ENCODE data around the gene KIZ.

KIZ gene

DNA sequence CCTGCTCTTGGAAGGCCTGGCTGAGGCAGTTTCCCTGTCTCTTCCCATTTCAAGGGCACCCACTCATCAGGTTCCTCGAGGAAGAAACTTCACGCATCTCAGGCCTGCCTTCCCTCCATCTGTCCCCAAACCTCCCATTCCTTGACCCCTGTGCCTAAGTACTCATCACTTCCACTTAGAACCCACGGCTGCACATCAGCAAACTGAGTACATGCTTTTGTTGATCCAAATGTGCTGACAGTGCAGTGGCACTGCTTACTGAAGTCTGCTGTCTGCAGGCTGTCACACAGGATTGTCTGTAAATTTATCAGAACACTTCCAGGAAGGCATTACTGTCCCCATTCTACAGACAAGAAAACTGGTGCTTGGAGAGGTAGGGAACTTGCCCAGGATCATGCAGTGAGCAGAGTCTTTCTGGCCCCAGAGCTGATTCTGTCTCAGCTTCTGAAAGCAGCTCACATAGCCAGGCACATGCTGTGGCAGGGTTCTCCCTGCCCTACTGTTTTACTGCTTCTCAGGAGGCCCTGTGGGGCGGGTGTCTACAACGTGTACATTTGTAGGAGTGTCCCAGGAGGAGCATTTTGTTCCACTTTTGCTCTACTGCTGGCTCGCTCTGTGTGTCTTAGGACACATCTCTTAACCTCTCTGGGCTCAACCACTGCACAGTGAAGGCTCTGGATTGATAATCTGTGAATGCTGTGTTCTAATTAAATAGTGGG, 113.1 kb downstream of the KIZ start:
- no peak for TF ChIP-seq POLR2AphosphoS5 (IDR thresholded peaks at IDR 0.05; ENCODE audit: low read depth, low read length)
- TF ChIP-seq FOXP2 (optimal IDR thresholded peaks at IDR 0.05; ENCODE audit: borderline replicate concordance, extremely low read depth, extremely low read length, insufficient read depth): no peak
- TF ChIP-seq SIN3A (IDR thresholded peaks at IDR 0.05; ENCODE audit: borderline replicate concordance, insufficient read depth, low read length): no peak
- no peak for TF ChIP-seq REST (IDR thresholded peaks at IDR 0.05; ENCODE audit: insufficient read depth in 1 of 2, low read depth in 2 of 2, low read length in 2 of 2)
- no peak for TF ChIP-seq TAF1 (IDR thresholded peaks at IDR 0.05; ENCODE audit: borderline replicate concordance, insufficient read depth, low read length)

GRCh38 chr20:21240394-21240793, 114.5 kb downstream of the KIZ start:
- TF ChIP-seq REST (IDR thresholded peaks at IDR 0.05; ENCODE audit: insufficient read depth in 1 of 2, low read depth in 2 of 2, low read length in 2 of 2) (no peak), SIN3A (IDR thresholded peaks at IDR 0.05; ENCODE audit: borderline replicate concordance, insufficient read depth, low read length) (no peak), TAF1 (IDR thresholded peaks at IDR 0.05; ENCODE audit: borderline replicate concordance, insufficient read depth, low read length) (no peak), FOXP2 (optimal IDR thresholded peaks at IDR 0.05; ENCODE audit: borderline replicate concordance, extremely low read depth, extremely low read length, insufficient read depth) (no peak), POLR2AphosphoS5 (IDR thresholded peaks at IDR 0.05; ENCODE audit: low read depth, low read length) (no peak)

GRCh38 chr20:21241406-21241805, 115.5 kb downstream of the KIZ start:
- TF ChIP-seq REST (IDR thresholded peaks at IDR 0.05; ENCODE audit: insufficient read depth in 1 of 2, low read depth in 2 of 2, low read length in 2 of 2) (no peak), FOXP2 (optimal IDR thresholded peaks at IDR 0.05; ENCODE audit: borderline replicate concordance, extremely low read depth, extremely low read length, insufficient read depth) (no peak), TAF1 (IDR thresholded peaks at IDR 0.05; ENCODE audit: borderline replicate concordance, insufficient read depth, low read length) (no peak), POLR2AphosphoS5 (IDR thresholded peaks at IDR 0.05; ENCODE audit: low read depth, low read length) (no peak), SIN3A (IDR thresholded peaks at IDR 0.05; ENCODE audit: borderline replicate concordance, insufficient read depth, low read length) (no peak)

DNA sequence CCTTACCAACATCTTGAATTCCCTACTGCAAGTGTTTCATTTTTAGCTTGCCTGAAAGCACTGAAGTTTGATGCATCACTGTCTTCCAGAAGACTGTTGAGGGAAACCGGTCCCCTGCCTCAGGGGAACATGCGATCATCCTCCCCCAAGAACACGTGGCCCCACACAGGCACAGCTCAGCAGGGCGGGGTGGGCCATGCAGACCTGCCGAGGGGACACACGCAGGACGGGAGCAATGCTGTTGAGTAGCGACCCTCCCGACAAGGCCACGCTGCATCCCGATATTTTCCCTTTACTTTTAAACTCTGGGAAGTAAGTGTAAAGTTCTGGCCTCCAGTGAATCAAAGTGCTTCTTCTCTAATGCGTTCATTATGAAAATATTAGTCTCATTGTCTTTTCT, 117.9 kb downstream of the KIZ start:
- TF ChIP-seq POLR2AphosphoS5 (IDR thresholded peaks at IDR 0.05; ENCODE audit: low read depth, low read length): no peak
- no peak for TF ChIP-seq SIN3A (IDR thresholded peaks at IDR 0.05; ENCODE audit: borderline replicate concordance, insufficient read depth, low read length)
- TF ChIP-seq TAF1 (IDR thresholded peaks at IDR 0.05; ENCODE audit: borderline replicate concordance, insufficient read depth, low read length): no peak
- no peak for TF ChIP-seq REST (IDR thresholded peaks at IDR 0.05; ENCODE audit: insufficient read depth in 1 of 2, low read depth in 2 of 2, low read length in 2 of 2)
- TF ChIP-seq FOXP2 (optimal IDR thresholded peaks at IDR 0.05; ENCODE audit: borderline replicate concordance, extremely low read depth, extremely low read length, insufficient read depth): no peak

Measured in PFSK-1 (cell line).